HG03108 (cell line): ENCODE data around the gene HAPLN3.
A peak's percentile ranks its signal among the peaks of the same experiment; 100 is the strongest.
"Not testable (repeated sequence)": the region's sequence is repeated elsewhere in the genome, so short reads cannot be mapped to it uniquely, and the experiment has no call there.

Experiments
- ATAC-seq: cut with Tn5 transposase; IDR thresholded peaks from one replicate; pipeline ENCODE4 v1.9.1; 2021; ENCODE audit warnings: moderate library complexity; ENCODE audit not compliant: unreplicated experiment

HAPLN3 gene

DNA sequence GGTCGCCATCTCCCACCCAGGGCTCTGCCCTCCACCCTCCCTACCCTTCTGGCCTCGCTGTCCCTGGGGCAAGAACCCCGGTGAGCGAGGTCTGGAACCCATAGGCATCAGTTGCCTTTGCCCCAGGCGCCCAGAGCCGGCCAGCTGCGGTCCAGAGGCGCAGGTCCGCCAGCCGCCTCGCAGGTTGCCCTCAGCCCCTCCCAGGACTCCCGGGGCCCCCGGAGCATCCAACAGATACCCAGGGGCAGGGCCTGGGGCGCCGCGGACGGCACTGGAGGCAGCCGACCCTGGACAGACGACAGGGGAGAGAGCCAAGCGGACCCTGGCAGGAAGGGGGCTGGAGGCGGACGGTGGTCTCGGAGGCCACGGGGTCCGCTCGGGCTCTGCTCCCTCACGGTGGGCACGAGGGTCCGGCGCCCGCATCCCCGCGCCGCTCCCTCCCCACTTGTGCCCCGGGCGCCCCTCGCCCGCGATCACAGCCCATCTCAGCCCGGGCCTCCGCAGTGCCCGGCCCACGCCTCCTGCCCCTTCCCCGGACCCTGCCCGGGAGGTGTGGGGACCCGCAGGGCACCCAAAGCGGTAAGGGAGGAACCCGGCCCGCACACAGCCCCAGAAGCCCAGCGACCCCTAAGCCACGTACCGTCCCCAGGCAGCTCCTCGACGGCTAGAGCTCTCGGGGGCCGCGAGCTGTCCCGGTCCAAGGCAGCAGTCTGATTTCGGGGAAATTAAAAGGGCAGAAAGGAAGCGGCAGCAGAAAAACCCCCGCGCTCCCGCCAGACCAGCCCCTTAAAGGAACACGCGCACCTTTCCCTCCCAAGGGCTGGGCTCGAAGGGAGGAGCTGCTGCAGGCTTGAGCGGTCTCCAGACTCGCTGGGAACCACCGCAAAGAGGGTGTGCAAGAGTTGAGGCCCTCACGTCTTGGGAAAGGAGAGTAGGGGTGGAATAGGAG lies at the start of gene HAPLN3:
TSS of gene HAPLN3 (minus strand) at position 726 of the 949 bp plus-strand sequence. CDS start 8,246 bp downstream, outside the sequence.
- no peak for ATAC-seq

- no peak for ATAC-seq
Observed at GRCh38 chr15:88940110-88940675, 44.8 kb upstream of the HAPLN3 start.

GRCh38 chr15:88939486-88939806 lies 44.1 kb upstream of the HAPLN3 start:
- no peak for ATAC-seq

- ATAC-seq, result no peak
Observed at GRCh38 chr15:88938802-88939485, 43.6 kb upstream of the HAPLN3 start.

DNA sequence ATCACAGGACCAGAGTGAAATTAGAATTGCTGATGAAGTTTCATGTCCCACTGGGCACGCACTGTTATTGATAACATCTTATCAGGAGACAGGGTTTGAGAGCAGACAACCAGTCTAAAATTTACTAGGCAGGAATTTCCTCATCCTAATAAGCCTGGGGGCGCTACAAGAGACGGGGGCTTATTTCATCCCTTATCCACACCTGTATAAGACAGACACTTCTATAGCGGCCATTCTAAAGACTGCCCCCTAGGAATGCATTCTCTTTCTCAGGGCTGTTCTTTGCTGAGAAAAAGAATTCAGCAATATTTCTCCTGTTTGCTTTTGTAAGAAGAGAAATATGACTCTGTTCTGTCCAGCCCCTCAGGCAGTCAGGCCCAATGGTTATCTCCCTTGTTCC lies 39.1 kb upstream of the HAPLN3 start:
- not testable (repeated sequence) for ATAC-seq

DNA sequence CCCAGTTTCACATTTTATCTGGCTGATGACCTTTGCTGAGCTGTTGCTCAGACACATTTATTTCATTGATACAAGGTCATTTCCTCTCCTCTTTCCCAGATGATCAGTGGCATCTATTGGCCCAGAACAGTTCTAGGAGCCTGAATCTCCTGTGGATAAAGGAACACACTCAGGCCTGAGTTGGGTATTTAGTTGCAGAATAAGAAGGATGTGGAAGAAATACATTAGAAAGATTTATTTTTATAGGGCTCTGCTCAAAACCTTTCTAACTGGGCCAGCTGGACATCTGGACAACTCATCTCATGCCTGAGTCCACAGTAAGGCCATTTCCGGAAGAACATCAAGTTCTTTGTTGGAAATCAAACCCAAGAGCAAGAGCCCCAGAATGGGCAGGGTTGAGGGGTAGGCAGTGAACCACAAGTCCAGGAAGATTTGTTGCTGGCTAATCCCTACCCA lies 37.6 kb upstream of the HAPLN3 start:
- ATAC-seq, result no peak

GRCh38 chr15:88932271-88932874 lies 37.0 kb upstream of the HAPLN3 start:
- ATAC-seq, result no peak

DNA sequence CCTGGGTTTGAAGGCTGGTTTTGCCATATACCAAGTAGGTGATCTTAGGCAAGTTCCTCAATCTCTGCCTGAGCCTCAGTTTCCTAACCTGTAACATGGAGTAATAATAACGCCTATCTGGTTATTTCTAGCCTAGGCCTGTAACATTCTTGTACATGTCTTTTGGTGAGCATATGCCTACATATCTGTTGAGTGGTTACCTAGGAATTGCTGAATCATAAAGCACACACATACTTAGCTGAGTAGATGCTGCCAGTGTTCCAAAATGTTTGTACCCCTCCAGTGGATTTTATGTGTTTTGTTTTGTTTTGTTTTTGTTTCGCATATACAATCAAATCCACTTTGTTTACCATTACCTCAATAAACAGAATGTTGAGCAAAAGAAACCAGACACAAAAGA lies 35.2 kb upstream of the HAPLN3 start:
- no peak for ATAC-seq

- ATAC-seq, result not testable (repeated sequence)
Observed at GRCh38 chr15:88929358-88930098, 34.2 kb upstream of the HAPLN3 start.

DNA sequence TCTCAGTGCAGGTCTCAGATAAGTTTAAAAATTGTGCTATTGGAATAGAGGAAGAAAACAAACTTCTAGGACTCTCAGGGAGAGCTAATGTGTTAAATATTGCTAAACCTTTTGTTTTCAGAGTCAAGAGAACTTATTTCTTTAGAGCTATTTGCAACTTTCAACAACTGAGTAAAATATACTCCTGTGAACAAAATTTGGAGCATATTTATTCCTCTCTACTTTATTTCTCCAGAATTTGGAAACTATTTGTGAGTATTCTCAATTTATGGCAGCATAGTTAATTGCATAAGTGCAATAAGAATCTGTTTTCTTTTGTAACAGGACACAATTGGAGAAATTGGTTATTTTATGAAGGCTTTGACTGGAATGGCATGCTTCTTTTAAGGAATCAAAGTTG lies 32.8 kb upstream of the HAPLN3 start:
- not testable (repeated sequence) for ATAC-seq

DNA sequence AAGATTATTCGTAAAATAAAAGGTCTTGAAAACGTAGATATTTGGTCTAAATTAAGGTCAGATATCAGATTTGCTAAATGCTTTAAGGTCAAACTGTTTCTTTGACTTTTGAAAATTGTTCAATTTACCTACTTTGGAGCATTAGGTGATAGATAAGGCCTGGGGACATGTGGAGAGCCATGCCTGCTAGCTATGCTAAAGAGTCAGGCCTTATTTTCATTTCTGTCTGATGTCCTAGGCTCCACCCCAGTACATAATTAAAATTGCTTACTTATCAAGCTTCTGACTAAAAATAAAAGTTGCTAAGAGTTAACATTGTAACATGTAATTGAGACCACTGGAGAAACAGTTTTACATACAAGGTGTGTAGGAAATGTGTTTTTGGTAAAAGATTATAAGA lies 30.3 kb upstream of the HAPLN3 start:
- ATAC-seq, result not testable (repeated sequence)

GRCh38 chr15:88920892-88921435 lies 25.6 kb upstream of the HAPLN3 start:
- not testable (repeated sequence) for ATAC-seq

DNA sequence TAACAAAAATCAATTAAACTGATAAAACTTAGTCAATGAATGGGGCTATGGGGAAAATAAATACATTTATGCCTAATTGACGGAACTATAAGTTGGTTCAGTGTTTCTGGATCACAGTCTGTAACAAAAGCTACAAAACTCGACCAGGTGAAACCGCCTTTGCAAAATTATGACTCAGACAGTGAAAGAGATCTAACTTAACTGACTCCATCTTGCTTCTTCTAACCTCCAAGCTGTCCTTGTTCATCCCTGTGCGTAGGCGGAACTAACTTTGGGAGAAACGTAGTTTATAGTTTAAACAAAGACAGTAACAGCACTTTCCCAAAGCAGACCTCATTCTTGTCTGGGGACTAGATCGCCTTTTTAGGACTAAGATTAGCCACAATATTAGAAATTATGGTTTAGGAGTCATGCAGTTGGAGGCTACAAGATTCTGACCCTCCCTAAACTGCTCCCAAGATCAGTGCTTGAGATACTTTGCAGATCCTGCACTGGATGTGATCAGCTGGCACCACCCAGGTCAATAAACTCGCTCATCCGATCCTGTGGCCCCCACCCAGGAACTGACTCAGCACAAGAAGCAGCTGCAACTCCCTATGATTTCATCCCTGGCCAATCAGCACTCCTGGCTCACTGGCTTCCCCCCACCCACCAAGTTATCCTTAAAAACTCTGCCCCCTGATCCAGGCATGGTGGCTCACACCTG lies 25.0 kb upstream of the HAPLN3 start:
- no peak for ATAC-seq

- no peak for ATAC-seq
Observed at GRCh38 chr15:88918738-88919137, 23.4 kb upstream of the HAPLN3 start.

DNA sequence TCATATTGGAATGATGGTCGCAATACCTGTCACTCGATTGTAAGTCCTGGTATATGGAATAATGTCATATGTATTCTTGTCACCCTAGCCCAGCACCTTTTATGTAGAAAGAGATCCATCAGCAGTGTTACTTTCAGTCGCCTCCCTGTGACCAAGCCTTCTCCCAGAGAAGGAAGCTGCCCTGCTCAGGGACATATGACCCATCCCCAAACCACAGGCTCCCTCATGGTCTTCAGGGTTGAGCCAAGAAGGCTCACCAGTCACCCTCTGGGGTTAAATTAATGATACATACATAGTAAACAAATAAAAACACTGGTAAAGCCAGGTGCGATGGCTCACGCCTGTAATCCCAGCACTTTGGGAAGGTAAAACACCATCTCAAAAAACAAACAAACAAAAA lies 22.4 kb upstream of the HAPLN3 start:
- no peak for ATAC-seq

GRCh38 chr15:88915354-88915753 lies 20.0 kb upstream of the HAPLN3 start:
- ATAC-seq, result no peak

DNA sequence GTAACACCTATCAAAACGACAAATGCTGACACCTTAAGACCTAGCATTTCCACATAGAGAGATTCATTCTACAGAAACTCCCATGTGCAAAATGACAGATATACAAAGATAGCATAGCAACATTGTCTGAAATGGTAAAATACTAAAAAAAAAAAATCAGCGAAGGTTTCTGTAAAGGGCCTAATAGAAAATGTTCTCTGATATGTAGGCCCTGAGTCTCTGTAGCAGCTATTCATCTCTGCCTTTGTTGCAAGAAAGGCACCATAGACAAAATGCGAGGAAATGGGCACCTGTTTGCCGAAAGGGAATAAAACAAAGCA lies 18.5 kb upstream of the HAPLN3 start:
- ATAC-seq, result no peak

DNA sequence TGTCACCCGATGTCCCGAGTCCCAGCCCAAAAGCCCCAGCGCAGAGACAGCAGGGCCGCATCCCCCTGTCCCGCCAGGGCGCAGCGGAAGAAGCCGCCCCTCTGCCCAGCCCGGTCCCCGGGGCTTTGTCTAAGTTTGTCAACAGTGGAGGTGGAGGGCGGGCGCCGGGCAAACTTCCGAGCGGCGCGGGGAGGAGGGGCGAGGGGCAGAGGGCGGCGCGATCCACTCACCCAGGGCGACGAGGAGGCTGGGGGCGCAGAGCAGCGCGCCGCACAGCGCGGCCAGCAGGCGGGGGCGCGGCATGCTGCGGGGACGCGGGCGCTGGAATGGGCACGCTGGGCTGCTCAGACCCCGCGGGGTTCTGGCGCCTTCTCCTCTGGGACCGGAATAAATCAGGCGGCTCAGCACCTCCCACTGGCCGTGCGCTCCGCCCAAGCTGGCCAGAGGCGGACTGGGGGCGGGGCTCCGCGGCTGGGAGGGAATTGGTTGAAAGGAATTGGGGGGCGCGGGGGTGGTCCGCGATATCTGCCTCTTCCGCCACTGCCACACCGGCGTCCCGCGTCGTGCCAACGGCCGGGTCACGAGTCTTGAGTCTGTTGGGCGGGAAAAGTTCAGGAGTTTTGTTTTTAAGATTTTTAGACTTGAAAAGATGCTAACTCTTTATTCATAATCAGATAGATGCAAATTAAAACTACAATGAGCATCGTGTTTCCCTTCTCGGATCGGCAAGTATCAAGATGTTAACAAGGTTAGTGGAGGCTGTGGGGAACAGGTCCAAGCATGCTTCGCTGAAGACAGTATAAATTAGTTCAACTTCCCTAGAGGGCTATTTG lies 17.9 kb upstream of the HAPLN3 start, which contains the start of gene MFGE8:
TSS of gene MFGE8 (minus strand) at position 363 of the 833 bp plus-strand sequence. CDS start at position 303, 60 bp downstream.
- peak; percentile 79 for ATAC-seq

DNA sequence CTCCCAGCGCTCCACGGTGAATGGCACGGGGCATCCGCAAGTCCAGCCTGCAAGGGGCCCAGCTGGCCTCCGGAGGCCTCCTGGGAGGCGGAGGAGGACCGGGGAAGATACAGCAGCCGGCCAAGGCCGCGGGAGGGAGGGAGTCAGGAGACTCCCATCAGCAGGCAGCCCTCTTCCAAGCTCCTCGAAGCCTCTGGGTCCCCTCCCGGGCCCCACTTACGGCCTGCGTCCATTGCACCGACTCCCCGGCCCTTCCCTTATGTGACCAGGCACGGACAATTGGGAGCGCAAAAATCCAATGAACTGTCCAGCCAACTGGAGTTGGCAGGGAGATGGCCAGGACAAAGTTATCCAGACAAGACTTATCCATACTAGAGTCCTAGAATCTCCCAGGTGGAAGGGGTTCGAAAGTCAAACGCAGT lies 17.2 kb upstream of the HAPLN3 start:
- ATAC-seq, result no peak
